GM13976 (cell line): ENCODE results near the gene ART1.
"Not testable (repeated sequence)": the region's sequence is repeated elsewhere in the genome, so short reads cannot be mapped to it uniquely, and the experiment has no call there.

ENCODE experiments used
- DNase-seq: peaks from one replicate; pipeline ENCODE4 v3.0.0; 2012; ENCODE audit warnings: low spot score
- in situ Hi-C: fragments of 300-500 bp; cut with MboI; formaldehyde crosslinking; loops from one replicate; pipeline ENCODE4 v1.12.0; 2022; ENCODE audit warnings: low sequenced_read_pairs, mixed read lengths, inconsistent platforms; ENCODE audit not compliant: unreplicated experiment
- TF ChIP-seq, protein P1 (sequence below): IDR thresholded peaks from 2 replicates; pipeline ENCODE4 v1.5.1; 2012; ENCODE audit warnings: borderline replicate concordance, mild to moderate bottlenecking; ENCODE audit not compliant: insufficient read depth; ENCODE audit errors: extremely low read depth, missing control alignments, control extremely low read depth

ART1 gene

GRCh38 chr11:3644817-3645235 is at the start of gene ART1:
TSS of gene ART1 (plus strand) at chr11:3645128. CDS start at chr11:3659214, 14,086 bp downstream.
- TF ChIP-seq, protein P1, sequence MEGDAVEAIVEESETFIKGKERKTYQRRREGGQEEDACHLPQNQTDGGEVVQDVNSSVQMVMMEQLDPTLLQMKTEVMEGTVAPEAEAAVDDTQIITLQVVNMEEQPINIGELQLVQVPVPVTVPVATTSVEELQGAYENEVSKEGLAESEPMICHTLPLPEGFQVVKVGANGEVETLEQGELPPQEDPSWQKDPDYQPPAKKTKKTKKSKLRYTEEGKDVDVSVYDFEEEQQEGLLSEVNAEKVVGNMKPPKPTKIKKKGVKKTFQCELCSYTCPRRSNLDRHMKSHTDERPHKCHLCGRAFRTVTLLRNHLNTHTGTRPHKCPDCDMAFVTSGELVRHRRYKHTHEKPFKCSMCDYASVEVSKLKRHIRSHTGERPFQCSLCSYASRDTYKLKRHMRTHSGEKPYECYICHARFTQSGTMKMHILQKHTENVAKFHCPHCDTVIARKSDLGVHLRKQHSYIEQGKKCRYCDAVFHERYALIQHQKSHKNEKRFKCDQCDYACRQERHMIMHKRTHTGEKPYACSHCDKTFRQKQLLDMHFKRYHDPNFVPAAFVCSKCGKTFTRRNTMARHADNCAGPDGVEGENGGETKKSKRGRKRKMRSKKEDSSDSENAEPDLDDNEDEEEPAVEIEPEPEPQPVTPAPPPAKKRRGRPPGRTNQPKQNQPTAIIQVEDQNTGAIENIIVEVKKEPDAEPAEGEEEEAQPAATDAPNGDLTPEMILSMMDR = no peak
- in situ Hi-C loops = no loop called here
- no peak for DNase-seq

- in situ Hi-C loops = not testable (repeated sequence)
These were observed 47.2 kb upstream of the ART1 start for GRCh38 chr11:3597743-3598142.

DNA sequence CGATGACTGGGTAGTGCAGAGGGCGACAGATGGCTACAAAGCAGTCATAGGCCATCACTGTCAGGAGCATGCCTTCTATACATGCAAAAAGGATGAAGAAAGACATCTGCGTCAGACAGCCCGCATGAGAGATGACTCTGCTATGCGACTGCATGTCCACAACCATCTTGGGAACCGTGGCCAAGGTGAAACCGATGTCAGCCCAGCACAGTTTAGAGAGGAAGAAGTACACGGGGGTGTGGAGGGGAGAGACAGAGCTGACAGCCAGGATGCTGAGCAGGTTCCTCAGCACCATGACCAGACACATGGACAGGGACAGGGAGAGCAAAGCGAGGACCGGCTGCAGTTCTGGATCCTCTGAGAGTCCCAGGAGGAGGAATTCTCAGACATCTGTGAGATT is 44.7 kb upstream of the ART1 start:
- DNase-seq, in situ Hi-C loops: not testable (repeated sequence)

More at GRCh38 chr11:3597743-3598142, 47.2 kb upstream of the ART1 start:
- not testable (repeated sequence) for DNase-seq

GRCh38 chr11:3604167-3604566 is 40.8 kb upstream of the ART1 start:
- no peak for DNase-seq
- TF ChIP-seq, protein P1 = no peak
- in situ Hi-C loops = no loop called here

DNA sequence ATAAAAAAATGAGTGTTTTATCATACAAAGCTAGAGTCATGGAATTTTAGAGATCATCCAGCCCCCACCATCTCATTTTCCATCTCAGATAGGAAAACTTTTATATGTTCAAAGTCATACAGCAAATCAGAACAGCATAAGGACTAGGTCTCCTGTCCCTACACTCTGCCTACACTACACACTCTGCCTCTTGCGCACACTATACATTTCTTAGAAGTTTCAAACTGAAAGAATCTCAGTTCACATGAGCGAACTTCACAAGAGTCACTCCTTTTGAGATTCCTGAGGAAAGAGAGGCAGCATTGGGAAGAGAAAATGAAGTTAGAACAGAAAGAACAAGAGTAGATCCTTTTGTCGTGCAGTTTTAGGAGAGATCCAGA is 39.7 kb upstream of the ART1 start:
- in situ Hi-C loops = no loop called here
- TF ChIP-seq, protein P1 = no peak
- DNase-seq = no peak

GRCh38 chr11:3605771-3606203 is 39.1 kb upstream of the ART1 start:
- TF ChIP-seq, protein P1 = no peak
- in situ Hi-C loops = no loop called here
- no peak for DNase-seq

DNA sequence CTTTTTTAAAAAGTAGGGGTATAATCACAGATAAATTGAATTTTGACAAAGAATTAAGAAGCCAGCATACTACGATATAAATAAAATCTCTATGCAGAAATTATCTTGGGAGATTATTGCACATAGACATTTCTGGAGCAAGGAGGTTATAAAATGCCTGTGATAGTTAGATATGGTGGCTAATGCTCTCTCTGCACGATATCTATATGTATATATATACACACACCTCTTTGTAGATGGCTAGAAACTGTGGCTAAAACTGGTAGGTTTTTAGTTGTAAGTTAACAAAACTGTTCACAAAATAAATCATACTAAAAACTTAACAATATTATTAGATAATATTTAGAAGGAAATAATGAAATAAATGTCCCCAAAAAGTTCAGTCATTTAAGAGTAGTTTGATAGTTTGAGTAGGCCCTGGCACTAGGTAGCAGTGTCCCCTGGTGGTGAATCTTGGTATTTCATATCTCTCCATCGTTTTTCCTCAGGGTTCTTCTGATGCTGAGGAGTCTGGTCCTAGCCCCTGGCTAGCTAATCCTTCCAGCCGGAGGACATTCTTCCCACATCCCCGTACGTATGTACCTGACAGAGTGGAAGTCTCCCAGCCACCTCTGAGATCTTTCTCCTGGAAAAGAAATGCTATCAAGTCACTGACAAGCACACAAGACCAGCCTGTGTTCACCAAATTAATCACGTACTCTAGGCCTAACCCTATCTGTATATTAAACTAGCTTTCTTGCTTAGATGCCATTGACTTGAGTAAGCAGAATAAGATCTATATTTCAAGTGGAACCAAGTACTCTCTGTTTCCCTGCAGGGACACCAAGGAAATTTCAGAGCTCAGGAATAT is 35.3 kb upstream of the ART1 start:
- in situ Hi-C loops = no loop called here
- peak; percentile 60 for DNase-seq
- TF ChIP-seq, protein P1 = peak; percentile 70
